ENCODE measurements around the gene PON2. TPM values are rescaled to one million over a fixed set of nuclear protein-coding genes. Genes with fewer than 3 reads are reported as not detected.

Gene PON2
- total and polyA plus RNA-seq, 10 of the 15 experiments (the other 5 are each of a cell fraction or from before 2014, with no cell fraction given), result 22.9 to 127 (median 46.1) TPM

- Histone ChIP-seq H3K27me3 (replicated peaks in 1 of 2; ENCODE audit: control insufficient read depth in 2 of 2, insufficient read depth in 2 of 2, low read length in 1 of 2) (no peaks in the 10 kb centered on the region), H3K9ac (ENCODE audit: control insufficient read depth, insufficient read depth, low read length) (no peak overlapping the region), H3K4me3 (no peak overlapping the region), H3K4me1 (ENCODE audit: control insufficient read depth, insufficient read depth, low read length) (no peaks in the 10 kb centered on the region; the same call in 1 of the 2 replicates), H3K36me3 (ENCODE audit: control insufficient read depth in 2 of 2, insufficient read depth in 2 of 2, low read length in 1 of 2) (no peaks in the 10 kb centered on the region), H3K9me3 (replicated peaks; ENCODE audit: control insufficient read depth, insufficient read depth, low read length) (no peaks in the 10 kb centered on the region), H3K4me2 (ENCODE audit: control insufficient read depth, insufficient read depth) (no peak overlapping the region), H2AFZ (ENCODE audit: control insufficient read depth, low read depth, low read length) (no peak overlapping the region), H3K79me2 (ENCODE audit: control insufficient read depth, insufficient read depth, low read length) (no peaks in the 10 kb centered on the region), H4K20me1 (ENCODE audit: control insufficient read depth, insufficient read depth) (no peaks in the 10 kb centered on the region), H3K27ac (ENCODE audit: control insufficient read depth, insufficient read depth) (no peak overlapping the region)
- no peak for FAIRE-seq
- ATAC-seq, result no peak
- POLR2A ChIA-PET, result interaction anchor here (0.9 kb wide), 1 partner anchor 64 kb away, joined by 3 read pairs; no protein-coding TSS in a partner anchor
- no peak for TF ChIP-seq ZBTB4 (CRISPR knock-in tag; IDR thresholded peaks at IDR 0.05)
- TF ChIP-seq SUZ12 (IDR thresholded peaks at IDR 0.05; ENCODE audit: unreplicated experiment), result no peak
- no peak for TF ChIP-seq JUND (IDR thresholded peaks at IDR 0.05; ENCODE audit: low read depth, low read length)
- no peak for TF ChIP-seq CTCF (IDR thresholded peaks at IDR 0.05 in 2 of 3, conservative IDR thresholded peaks at IDR 0.05 in 1 of 3; ENCODE audit: control insufficient read depth in 2 of 3, extremely low read depth in 1 of 3, insufficient read depth in 1 of 3, low read depth in 3 of 3, low read length in 3 of 3)
- TF ChIP-seq BMI1 (IDR thresholded peaks at IDR 0.05; ENCODE audit: borderline replicate concordance), result peak; percentile 61; the same call in 1 of the 2 replicates
- no peak for TF ChIP-seq CHD4 (IDR thresholded peaks at IDR 0.05)
- SMC1A ChIA-PET (ENCODE audit: uncharacterized antibody, unreplicated experiment), result interaction anchor here (0.7 to 14.9 kb wide), 17 partner anchors 11 to 264 kb away, joined by 3 to 203 read pairs (median 4); partner anchors contain the start of genes ASB4 and PON2
- DNase-seq (ENCODE audit: low read depth, low spot score), result no peak
- 55% methylated on average over 4 of the region's 4 CpGs for WGBS (ENCODE audit: insufficient coverage, insufficient replicate concordance, low lambda C conversion rate, missing lambda C conversion rate)
- RAD21 ChIA-PET (ENCODE audit: unreplicated experiment), result interaction anchor here (0.7 to 3.3 kb wide), 9 partner anchors 9 to 327 kb away, joined by 3 to 12 read pairs (median 5); no protein-coding TSS in a partner anchor
- in situ Hi-C loops (cut with MboI) (loop anchor here (10.0 kb wide), 1 partner anchor 275 kb away; no protein-coding TSS in a partner anchor), intact Hi-C loops (cut with micrococcal nuclease; ENCODE audit: unreplicated experiment) (loop anchor here (1.0 to 10.0 kb wide), 4 partner anchors 16 to 815 kb away; partner anchors contain the start of genes PON2 and SGCE)
- CTCF ChIA-PET, result interaction anchor here (1.3 to 1.7 kb wide), 5 partner anchors 9 to 223 kb away, joined by 3 to 6 read pairs (median 3); no protein-coding TSS in a partner anchor
- BruUV-seq (replicated peaks), result no TSS peak
Observed at GRCh38 chr7:95469848-95470247, 35.0 kb upstream of the PON2 start.
